ENCODE data around the gene STX1B.

DNA sequence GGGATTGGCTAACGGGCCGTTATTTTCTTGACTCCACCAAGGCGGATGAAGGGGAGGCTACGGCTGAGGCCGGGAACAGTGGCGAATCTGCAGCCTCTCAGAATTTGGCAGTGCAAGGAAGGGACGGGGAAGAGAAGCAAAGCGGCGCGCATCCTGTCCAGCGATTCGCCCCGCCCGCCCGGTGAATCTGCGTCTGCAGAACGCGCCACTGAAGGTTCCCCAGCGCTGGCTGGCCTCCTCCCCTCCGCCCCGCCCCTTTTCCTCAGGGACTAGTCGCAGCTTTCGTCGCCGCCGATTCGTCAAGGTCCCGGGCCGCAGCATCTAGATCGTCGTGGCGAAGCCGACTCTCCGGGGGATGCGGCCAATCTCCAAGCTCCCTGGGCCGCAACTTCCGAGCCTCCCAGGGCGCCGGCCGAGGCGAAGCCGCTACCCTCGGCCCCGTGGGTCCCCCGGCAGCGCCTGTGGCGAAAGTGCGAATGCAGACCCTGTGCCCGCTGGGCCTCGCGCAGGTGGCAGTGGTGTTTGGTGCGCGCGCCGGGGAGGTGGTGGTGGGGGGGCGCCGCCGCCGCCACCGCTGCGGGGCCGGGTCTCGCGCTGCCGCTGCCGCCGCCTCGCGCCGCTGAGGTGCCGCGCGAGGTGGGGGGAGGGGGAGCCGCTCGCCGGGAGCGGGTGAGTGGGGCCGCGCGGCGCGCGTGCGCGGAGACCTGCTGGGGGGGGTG is 52.8 kb downstream of the STX1B start, which contains the start of gene SETD1A:
- TF ChIP-seq, protein P1, sequence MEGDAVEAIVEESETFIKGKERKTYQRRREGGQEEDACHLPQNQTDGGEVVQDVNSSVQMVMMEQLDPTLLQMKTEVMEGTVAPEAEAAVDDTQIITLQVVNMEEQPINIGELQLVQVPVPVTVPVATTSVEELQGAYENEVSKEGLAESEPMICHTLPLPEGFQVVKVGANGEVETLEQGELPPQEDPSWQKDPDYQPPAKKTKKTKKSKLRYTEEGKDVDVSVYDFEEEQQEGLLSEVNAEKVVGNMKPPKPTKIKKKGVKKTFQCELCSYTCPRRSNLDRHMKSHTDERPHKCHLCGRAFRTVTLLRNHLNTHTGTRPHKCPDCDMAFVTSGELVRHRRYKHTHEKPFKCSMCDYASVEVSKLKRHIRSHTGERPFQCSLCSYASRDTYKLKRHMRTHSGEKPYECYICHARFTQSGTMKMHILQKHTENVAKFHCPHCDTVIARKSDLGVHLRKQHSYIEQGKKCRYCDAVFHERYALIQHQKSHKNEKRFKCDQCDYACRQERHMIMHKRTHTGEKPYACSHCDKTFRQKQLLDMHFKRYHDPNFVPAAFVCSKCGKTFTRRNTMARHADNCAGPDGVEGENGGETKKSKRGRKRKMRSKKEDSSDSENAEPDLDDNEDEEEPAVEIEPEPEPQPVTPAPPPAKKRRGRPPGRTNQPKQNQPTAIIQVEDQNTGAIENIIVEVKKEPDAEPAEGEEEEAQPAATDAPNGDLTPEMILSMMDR (IDR thresholded peaks at IDR 0.05; ENCODE audit: insufficient read depth, low read depth, low read length) = no peak
- TF ChIP-seq EZH2 (IDR thresholded peaks at IDR 0.05; ENCODE audit: insufficient read depth, low read length) = no peak

Measured in astrocyte (in vitro differentiated cells and primary cell).